CD14-positive monocyte (primary cell): ENCODE measurements around the gene MRNIP. TPM values are rescaled to one million over a fixed set of nuclear protein-coding genes. Genes with fewer than 3 reads are reported as not detected.

Source experiments
- DNase-seq, 3 donors: peaks; one replicate each; pipeline ENCODE4 v3.0.0-alpha.2; 2011 to 2022
- H2AFZ ChIP-seq: 2 replicates; pipeline ENCODE4 v1.6.0; 2012; ENCODE audit warnings: mild to moderate bottlenecking, low read depth, low read length, inconsistent platforms; ENCODE audit not compliant: insufficient read depth, poor library complexity, severe bottlenecking
- H3K27ac ChIP-seq, 2 donors: 1 replicate in 1 of 2; 2 replicates in 1 of 2; pipeline ENCODE4 v1.5.1; 2012 to 2013; ENCODE audit warnings: low read length in 2 of 2, control low read depth in 1 of 2, inconsistent platforms in 1 of 2, low read depth in 1 of 2, mild to moderate bottlenecking in 1 of 2
- H3K27me3 ChIP-seq, 2 donors: one replicate each; pipeline versions ENCODE4 v1.6.0 to v1.6.1; 2011 to 2013; ENCODE audit warnings: low read length in 2 of 2; ENCODE audit not compliant: control insufficient read depth in 2 of 2, insufficient read depth in 2 of 2
- H3K36me3 ChIP-seq, 2 donors: replicated peaks in 1 of 2; 1 replicate in 1 of 2; 2 replicates in 1 of 2; pipeline versions ENCODE4 v1.5.1 to v1.6.1; 2012 to 2013; ENCODE audit warnings: low read length in 2 of 2, control low read depth in 1 of 2, inconsistent platforms in 1 of 2, mild to moderate bottlenecking in 1 of 2; ENCODE audit not compliant: insufficient read depth in 2 of 2, control insufficient read depth in 1 of 2
- H3K4me1 ChIP-seq, 2 donors: 1 replicate in 1 of 2; 2 replicates in 1 of 2; pipeline versions ENCODE4 v1.5.1 to v1.6.1; 2012 to 2013; ENCODE audit warnings: low read length in 2 of 2, control low read depth in 1 of 2, inconsistent platforms in 1 of 2, mild to moderate bottlenecking in 1 of 2, moderate library complexity in 1 of 2; ENCODE audit not compliant: insufficient read depth in 2 of 2, control insufficient read depth in 1 of 2
- H3K4me2 ChIP-seq: replicated peaks from 2 replicates; pipeline ENCODE3; 2012; ENCODE audit warnings: low read length, moderate library complexity, mild to moderate bottlenecking; ENCODE audit not compliant: poor library complexity, severe bottlenecking; ENCODE audit errors: extremely low read depth
- H3K4me3 ChIP-seq, 3 experiments: fragments of 200-600 bp in 1 of 3; sonication (generic) in 1 of 3; replicated peaks in 1 of 3; 1 replicate in 2 of 3; 2 replicates in 1 of 3; pipeline ENCODE4 v1.5.1; 2011 to 2013; ENCODE audit warnings: low read length in 3 of 3, mild to moderate bottlenecking in 3 of 3, control low read depth in 2 of 3, low read depth in 2 of 3, inconsistent platforms in 1 of 3, moderate library complexity in 1 of 3
- H3K79me2 ChIP-seq: 2 replicates; pipeline ENCODE4 v1.6.0; 2012; ENCODE audit warnings: mild to moderate bottlenecking, control low read depth, inconsistent platforms, low read length, moderate library complexity; ENCODE audit not compliant: insufficient read depth
- H3K9ac ChIP-seq: 2 replicates; pipeline ENCODE4 v1.6.0; 2017; ENCODE audit warnings: low read length, mild to moderate bottlenecking; ENCODE audit not compliant: insufficient read depth, poor library complexity, severe bottlenecking
- H3K9me3 ChIP-seq, 2 donors: replicated peaks in 1 of 2; 1 replicate in 1 of 2; 2 replicates in 1 of 2; pipeline versions ENCODE4 v1.5.1 to v1.6.1; 2012 to 2013; ENCODE audit warnings: low read length in 2 of 2, control low read depth in 1 of 2; ENCODE audit not compliant: control insufficient read depth in 1 of 2, insufficient read depth in 1 of 2
- H4K20me1 ChIP-seq: 2 replicates; pipeline ENCODE4 v1.6.0; 2012; ENCODE audit warnings: mild to moderate bottlenecking, low read length, control low read depth, moderate library complexity; ENCODE audit not compliant: insufficient read depth
- H3K27ac Mint-ChIP-seq, 7 donors: one replicate each; pipeline ENCODE4 v1.8.0; 2020; ENCODE audit warnings: mild to moderate bottlenecking in 7 of 7, mixed read lengths in 7 of 7, moderate library complexity in 6 of 7, inconsistent platforms in 2 of 7
- H3K27me3 Mint-ChIP-seq, 3 donors: one replicate each; pipeline ENCODE4 v1.8.0; 2021 to 2022; ENCODE audit warnings: low read depth in 3 of 3, mild to moderate bottlenecking in 3 of 3, mixed read lengths in 3 of 3, moderate library complexity in 3 of 3, inconsistent platforms in 1 of 3
- H3K36me3 Mint-ChIP-seq, 2 donors: one replicate each; pipeline ENCODE4 v1.8.0; 2020; ENCODE audit warnings: mixed read lengths in 2 of 2, inconsistent platforms in 1 of 2, mild to moderate bottlenecking in 1 of 2
- H3K4me1 Mint-ChIP-seq: one replicate; pipeline ENCODE4 v1.8.0; 2020; ENCODE audit warnings: mild to moderate bottlenecking, mixed read lengths
- H3K4me3 Mint-ChIP-seq, 2 donors: one replicate each; pipeline ENCODE4 v1.8.0; 2020; ENCODE audit warnings: mild to moderate bottlenecking in 2 of 2, mixed read lengths in 2 of 2, moderate library complexity in 1 of 2
- H3K9me3 Mint-ChIP-seq, 7 donors: one replicate each; pipeline ENCODE4 v1.8.0; 2020 to 2022; ENCODE audit warnings: mixed read lengths in 7 of 7, mild to moderate bottlenecking in 6 of 7, moderate library complexity in 6 of 7, inconsistent platforms in 2 of 7
- CTCF ChIP-seq: fragments of 200-600 bp; IDR thresholded peaks from one replicate; pipeline ENCODE4 v1.8.0; 2022; ENCODE audit warnings: antibody characterized with exemption, mild to moderate bottlenecking
- WGBS: methylation state at CpG from one replicate; pipeline ENCODE4 v1.1.5; 2013; ENCODE audit warnings: missing lambda C conversion rate; ENCODE audit not compliant: insufficient coverage; 5-methylcytosine and 5-hydroxymethylcytosine counted together
- intact Hi-C, 2 donors: fragments of 100-400 bp; cut with micrococcal nuclease; formaldehyde crosslinking; loops; one replicate each; pipeline versions ENCODE4 v1.15.0 to v1.15.1; 2023
- polyA plus RNA-seq, 3 donors: library from polyadenylated mRNA; depleted of rRNA in 1 of 3; unstranded in 2 of 3; stranded (reverse) in 1 of 3; fragments of 300-500 nt in 2 of 3; fragments of >200 nt in 1 of 3; fragmentation: Illumina TruSeq in 2 of 3; gene quantifications; 1 replicate in 2 of 3; 2 replicates in 1 of 3; pipeline ENCODE4 v1.2.3, GENCODE V29; 2012 to 2021

Gene MRNIP
- polyA plus RNA-seq, 3 donors = 1.2 to 23.0 (median 1.4) TPM

GRCh38 chr5:179906294-179906794 is 47.7 kb upstream of the MRNIP start:
- no peaks in the 10 kb centered on the region for H3K27me3 ChIP-seq
- peaks cover 41% of the 10 kb centered on the region for H4K20me1 ChIP-seq
- intact Hi-C loops = loop anchor here (5.0 to 10.0 kb wide), 2 partner anchors 62 to 104 kb away; no protein-coding TSS in a partner anchor
- H3K9me3 ChIP-seq = no peaks in the 10 kb centered on the region
- Mint-ChIP-seq H3K4me1 (peaks cover 37% of the 10 kb centered on the region), H3K36me3 (peaks cover 32 to 39% of the 10 kb centered on the region in 2 donors), H3K27me3 (no peaks in the 10 kb centered on the region), H3K4me3 (peak overlapping the region; percentile 91 to 95), H3K9me3 (no peaks in the 10 kb centered on the region), H3K27ac (peak overlapping the region in 4 of 7 donors; percentile 37 to 79 (median 62))
- TF ChIP-seq CTCF = no peak
- peak overlapping the region; percentile 76 for H3K9ac ChIP-seq
- H2AFZ ChIP-seq = no peak overlapping the region
- H3K36me3 ChIP-seq = peaks cover 28 to 35% of the 10 kb centered on the region in 2 donors
- peak overlapping the region in 2 of 3 experiments; percentile 56 to 80 for H3K4me3 ChIP-seq
- H3K27ac ChIP-seq = peak overlapping the region in 1 of 2 donors; percentile 80
- peak overlapping the region; percentile 87 for H3K4me2 ChIP-seq
- H3K4me1 ChIP-seq = peaks cover 29 to 39% of the 10 kb centered on the region in 2 donors
- WGBS = 76% methylated on average over 24 of the region's 24 CpGs
- peaks cover 46% of the 10 kb centered on the region for H3K79me2 ChIP-seq
- no peak for DNase-seq

GRCh38 chr5:179905161-179905560 is 46.5 kb upstream of the MRNIP start:
- peak overlapping the region in 1 of 2 donors; percentile 21 for H3K4me3 Mint-ChIP-seq
- peak in 2 of 3 donors; percentile 32 to 36 for DNase-seq

More at GRCh38 chr5:179905161-179905560, 46.5 kb upstream of the MRNIP start:
- Mint-ChIP-seq H3K27ac (peak overlapping the region in 4 of 7 donors; percentile 11 to 71 (median 37)), H3K4me1 (peaks cover 37% of the 10 kb centered on the region), H3K9me3 (no peaks in the 10 kb centered on the region), H3K27me3 (no peaks in the 10 kb centered on the region), H3K36me3 (peaks cover 41 to 51% of the 10 kb centered on the region in 2 donors)
- no peak overlapping the region for H3K4me2 ChIP-seq
- H3K4me3 ChIP-seq = no peak overlapping the region
- peak overlapping the region in 1 of 2 donors; percentile 32 for H3K27ac ChIP-seq
- intact Hi-C loops = loop anchor here (1.0 to 10.0 kb wide), 3 partner anchors 60 to 103 kb away; no protein-coding TSS in a partner anchor
- peaks cover 29 to 39% of the 10 kb centered on the region in 2 donors for H3K4me1 ChIP-seq
- no peak for TF ChIP-seq CTCF
- peaks cover 46% of the 10 kb centered on the region for H3K79me2 ChIP-seq
- WGBS = 51% methylated on average over 6 of the region's 8 CpGs
- no peaks in the 10 kb centered on the region for H3K27me3 ChIP-seq
- H2AFZ ChIP-seq = no peak overlapping the region
- peaks cover 39 to 47% of the 10 kb centered on the region in 2 donors for H3K36me3 ChIP-seq
- H3K9ac ChIP-seq = no peak overlapping the region
- H4K20me1 ChIP-seq = peaks cover 52% of the 10 kb centered on the region
- H3K9me3 ChIP-seq = no peaks in the 10 kb centered on the region
